HG02642 (cell line): Measurements from ENCODE around the gene HOXC5.
"Not testable (repeated sequence)": the region's sequence is repeated elsewhere in the genome, so short reads cannot be mapped to it uniquely, and the experiment has no call there.

Experiments
- ATAC-seq: cut with Tn5 transposase; IDR thresholded peaks from one replicate; pipeline ENCODE4 v1.9.1; 2021; ENCODE audit warnings: mild to moderate bottlenecking; ENCODE audit not compliant: unreplicated experiment, poor library complexity

The HOXC5 gene

GRCh38 chr12:54031480-54031879 is 1.4 kb upstream of the HOXC5 start:
- no peak for ATAC-seq

DNA sequence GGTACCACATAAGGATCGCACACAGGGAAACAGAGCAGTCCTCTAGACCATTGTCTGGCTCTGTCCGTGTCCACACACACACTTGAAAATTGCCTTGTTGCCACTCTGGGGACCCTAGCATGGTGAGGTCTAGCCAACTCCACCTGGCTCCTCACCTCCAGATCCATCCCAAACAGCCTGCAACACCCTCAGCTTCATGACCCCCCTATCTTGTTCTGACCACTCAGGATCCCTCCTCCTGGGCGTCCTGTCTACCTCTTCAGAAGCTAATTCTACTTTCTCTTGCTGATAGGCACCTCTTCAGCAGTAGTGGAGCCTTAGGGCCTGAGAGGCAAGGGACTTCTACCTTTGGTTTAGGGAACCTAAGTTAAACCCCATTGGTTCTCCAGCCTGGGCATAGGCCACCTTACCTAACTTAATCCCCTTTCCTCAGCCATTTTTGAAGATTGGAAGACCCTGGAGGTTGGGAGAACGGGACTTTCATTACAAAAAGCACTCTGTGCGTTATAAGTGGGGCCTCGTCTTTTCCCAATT is 697 bp upstream of the HOXC5 start:
- no peak for ATAC-seq

GRCh38 chr12:54033106-54033979 is 493 bp downstream of the HOXC5 start:
- ATAC-seq, result no peak

DNA sequence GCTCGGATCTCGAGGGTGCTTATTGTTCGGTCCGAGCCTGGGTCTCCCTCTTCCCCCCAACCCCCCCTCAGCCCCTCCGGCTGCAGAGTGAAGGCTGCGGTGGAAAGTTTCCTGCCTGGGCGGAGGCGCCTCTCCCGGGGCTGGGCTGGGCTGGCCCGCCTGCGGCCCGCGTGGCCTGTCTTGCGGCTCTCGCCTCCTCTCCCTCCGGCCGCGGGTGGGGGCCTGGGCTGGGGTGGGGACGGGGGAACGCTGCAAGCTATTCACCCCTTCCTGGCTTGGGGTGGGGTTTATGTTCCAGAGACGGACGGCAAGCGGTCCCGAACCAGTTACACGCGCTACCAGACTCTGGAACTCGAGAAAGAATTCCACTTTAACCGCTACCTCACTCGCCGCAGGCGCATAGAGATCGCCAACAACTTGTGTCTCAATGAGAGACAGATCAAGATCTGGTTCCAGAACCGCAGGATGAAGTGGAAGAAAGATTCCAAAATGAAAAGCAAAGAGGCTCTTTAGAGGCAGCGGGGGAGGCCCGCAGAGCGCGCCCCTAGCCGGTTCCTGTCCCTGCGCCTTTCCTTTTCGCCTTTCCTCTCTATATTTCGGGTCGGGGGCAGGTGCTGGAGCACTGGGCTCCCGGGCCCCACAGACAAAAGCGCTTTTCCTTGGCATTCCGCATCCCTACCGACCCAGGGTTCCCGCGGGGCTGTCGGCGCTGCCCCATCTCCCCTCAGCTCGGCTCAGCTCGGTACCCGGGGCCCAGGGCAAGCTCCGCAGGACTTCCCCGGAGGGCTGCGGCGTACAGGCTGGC is 1.3 kb downstream of the HOXC5 start:
- no peak for ATAC-seq

DNA sequence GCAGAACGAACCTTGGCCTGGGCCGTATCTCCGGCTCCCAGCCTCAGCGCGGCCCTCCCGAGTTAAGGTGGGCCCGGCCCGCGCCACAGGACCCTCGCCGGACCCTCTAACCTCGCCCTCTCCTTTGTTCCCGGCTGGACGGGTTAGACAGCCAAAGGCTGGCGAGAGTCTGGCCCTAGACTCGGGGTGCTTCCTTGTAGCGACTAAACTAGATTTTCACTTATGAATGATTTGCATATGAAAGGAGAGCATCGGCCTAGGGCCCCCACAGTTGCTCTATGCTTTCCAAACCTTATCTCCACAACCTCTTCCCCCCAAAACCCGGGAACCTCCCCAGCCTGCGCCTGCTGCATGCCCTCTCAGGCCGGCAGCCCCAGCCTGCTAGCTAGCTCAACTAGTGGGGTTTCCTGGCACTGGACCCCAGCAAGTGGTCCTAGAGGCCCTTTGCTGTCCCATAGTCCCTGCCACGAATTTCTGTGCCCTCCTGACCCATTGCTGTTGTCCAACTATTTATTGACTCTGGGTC is 2.0 kb downstream of the HOXC5 start:
- no peak for ATAC-seq

DNA sequence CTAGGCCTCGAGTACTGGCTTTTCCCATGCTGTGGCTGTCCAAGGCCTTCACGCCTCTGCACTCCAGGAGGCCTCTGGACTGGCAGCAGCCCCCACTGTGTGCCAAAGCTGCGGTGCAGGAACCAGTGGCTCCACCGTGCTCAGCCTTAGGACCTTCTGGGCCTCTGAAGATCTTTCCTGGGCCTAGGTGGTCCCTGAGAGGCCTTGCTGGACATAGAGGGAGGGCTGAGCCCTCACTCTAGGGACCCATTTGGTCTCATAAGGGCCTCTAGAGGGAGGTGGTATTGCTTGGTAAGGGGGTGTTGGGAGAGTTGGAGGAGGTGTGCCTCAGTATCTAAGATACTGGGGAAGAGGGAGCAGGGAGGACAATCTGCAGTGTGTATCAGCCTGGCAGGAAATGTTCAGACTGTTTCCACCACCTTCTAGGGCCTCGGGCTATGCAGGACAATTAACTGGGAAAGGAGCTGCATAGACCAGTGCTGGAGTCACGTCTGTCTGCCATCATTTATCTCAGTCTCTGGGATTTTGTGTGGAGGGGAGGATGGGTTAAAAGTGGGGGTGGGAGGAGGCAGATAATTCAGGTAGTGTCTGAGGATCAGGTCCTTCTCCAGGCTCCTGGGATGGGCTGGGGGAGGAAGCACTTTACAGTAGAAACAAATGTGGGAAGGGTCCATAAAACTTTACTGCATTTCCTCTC is 2.9 kb downstream of the HOXC5 start:
- ATAC-seq, result no peak

DNA sequence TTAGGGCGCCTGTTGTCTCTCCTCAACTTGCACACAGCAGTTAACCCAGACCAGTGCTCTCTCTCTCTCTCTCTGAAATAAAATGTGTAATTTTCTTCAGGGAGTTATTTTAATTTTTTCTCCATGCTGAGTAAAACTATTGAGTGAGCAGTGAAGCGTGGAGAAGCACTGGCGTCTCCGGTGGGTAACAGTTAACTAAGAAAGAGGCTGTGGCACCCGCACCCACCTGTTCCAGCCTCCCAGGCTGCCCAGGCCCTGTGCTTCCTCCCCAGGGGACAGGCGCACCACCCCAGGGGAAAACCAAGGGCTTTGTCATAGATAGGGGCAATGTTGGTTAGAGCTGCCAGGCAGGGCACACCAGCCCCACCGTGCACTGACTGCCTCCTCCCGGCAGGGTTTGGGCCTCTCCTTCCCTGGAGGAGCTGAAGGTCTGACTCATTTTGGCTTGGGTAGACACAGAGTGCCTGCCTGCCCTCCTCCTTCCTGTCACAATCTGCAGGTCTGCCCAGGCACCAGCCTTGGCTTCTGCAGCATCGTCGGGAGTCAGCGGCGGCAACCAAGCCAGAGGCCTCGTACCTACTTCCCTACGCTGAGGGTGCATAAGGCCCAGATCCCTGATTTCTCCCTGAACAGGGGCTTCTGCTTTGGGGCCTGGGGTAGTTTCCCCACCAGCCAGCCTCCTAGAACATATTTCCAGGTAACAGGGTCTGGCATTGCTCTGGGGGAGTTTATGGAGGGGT is 3.9 kb downstream of the HOXC5 start:
- no peak for ATAC-seq

DNA sequence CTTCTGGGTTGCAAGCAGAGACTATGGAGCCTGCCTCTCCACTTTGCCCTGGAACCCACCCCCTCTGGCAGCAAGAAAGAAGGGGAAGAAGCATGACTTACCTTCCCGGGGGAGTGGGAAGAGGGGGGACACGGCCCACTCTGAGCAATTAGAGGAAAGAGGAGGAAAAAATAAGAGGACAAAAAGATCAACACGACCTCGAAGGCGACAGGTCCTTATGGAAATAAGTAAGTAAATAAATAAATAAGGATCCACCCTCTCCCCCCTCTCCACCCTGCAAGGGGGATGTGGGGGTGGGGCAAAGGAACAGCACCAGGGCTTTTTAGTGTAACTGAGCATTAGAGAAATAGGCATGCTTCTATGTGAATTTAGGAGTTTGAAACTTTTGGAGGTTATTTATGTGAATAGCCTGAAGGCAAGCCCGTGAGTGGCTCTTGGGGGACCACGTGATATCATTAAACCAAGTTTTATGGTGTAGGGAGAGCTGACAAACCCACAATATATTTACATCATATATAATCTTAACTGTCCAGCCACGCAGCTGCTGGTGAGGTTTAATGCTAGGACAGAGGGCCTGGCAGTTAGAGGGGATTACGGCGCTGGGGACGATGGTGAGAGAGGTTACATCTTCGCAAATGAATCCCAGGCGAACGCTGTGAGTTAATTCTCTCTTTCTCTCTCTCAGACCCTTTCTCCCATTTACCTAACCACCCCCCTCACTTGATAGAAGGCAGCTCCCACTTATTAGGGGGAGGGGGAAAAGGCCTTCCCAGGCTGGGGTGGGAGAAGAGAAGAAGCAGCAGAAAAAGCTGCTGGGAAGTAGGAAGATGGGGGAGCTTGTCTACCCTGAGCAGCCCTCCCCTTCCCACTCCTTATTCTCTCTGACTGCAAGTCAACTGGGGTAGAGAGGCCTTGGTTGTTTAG is 4.8 kb downstream of the HOXC5 start:
- no peak for ATAC-seq

- no peak for ATAC-seq
These were observed 5.5 kb downstream of the HOXC5 start for GRCh38 chr12:54038284-54038870.

GRCh38 chr12:54038871-54039414 is 6.1 kb downstream of the HOXC5 start:
- no peak for ATAC-seq

DNA sequence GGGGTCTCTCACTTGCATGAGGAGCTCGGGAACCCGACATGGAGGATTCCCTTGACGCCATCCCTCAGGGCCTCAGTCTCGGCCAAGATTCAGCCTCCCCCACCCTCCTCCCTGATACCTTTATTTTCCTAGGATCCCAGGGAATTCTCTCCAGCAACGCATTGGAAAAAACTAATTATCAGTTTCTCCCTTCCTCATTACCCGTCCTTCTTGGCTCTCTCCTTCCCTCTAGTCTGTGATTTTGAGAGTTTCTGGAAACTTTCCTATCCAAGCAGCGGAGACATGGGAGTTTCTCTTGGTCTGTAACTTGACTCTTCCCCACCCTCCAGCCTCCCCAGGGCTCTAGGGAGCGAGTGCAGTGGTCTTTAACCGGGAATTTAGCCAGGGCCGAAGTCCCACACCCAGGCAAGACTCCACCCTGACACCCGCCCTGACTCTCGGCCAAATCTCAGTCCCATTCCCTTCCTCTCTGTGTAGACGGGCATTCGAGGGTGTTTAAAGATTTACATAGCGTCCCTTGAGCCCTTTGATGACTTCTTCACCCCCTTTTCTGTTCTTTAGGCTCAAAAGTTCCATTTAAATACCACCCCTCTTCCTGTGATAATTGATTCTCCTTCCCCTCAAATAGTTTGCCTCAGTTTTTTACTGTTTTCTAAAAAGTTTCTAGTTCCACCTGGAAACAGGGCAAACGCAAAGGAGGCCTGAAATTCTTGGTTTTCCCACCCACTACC is 6.7 kb downstream of the HOXC5 start:
- ATAC-seq, result no peak

DNA sequence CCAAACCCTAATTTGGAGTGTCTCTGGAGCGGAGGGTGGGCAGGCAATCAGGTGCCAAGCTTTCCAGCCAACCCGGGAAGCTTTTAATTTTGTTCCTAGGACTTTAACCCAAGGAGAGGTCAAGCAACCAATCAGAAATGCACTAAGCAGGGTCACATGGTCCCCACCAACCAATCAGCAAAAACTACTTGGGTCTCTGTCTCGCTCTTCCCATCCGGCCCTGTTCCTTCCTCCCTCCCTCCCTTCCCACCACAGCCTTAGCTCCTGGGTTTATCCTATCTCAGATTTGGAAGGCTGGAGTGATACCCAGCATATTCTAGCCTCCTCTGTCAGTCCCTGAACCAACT is 7.3 kb downstream of the HOXC5 start:
- ATAC-seq, result no peak

DNA sequence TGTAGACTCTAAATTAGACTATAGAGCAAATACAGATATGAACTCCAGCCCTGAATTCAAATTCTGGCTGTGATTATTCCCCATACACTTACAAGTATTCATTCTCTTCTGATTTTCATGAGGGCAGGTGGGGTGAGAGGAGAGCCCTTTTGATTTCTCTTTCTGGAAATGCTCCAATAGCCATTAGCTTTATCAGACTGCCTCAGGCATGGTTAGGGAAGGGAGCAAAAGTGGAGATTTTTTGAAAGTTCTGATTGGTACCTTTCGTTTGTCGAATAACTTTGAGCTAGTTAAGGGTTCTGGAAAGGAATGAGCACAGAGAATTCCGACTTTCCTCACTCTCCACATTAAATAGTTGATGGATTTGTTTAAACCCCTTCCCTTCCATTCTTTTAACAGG is 7.8 kb downstream of the HOXC5 start:
- ATAC-seq, result no peak

DNA sequence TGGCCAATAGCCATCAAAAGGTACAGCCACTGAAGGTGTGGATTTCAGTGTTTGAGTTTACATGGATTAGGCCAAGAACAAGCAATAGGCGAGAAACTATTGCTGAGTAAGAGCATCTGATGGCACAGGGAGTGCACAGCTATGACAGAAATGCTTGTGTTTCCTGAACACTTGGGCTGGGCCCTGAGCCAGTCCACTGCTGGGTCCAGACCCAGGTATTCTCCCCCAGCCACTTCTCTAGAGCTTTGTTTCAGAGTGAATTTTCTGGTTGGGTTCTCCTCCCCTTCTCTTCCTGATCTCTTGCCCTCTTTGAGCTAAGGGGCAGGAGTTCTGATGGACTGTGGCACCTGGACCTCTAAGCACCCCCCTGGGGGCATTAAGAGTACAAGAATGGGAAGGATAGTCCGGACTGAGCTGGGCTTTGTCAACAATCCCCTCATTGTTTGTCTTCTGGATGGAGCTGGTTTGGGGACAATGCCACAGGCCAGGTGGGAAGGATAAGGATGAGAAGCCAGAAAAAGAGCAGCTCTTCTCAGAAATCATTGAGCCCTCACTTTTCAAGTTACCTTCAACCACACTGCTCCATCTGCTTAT is 8.3 kb downstream of the HOXC5 start:
- ATAC-seq, result no peak

DNA sequence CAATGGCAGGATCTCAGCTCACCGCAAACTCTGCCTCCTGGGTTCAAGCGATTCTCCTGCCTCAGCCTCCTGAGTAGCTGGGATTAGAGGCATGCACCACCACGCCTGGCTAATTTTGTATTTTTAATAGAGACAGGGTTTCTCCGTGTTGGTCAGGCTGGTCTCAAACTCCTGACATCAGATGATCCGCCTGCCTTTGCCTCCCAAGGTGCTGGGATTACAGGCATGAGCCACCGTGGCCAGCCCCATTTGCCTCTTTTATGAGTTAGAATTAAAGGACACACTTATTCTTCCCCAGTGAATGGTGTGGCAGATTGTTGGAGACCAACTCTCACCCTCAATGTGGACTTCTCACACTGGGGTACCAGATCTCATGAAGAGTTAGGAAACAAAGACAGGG is 9.2 kb downstream of the HOXC5 start:
- ATAC-seq, result not testable (repeated sequence)

GRCh38 chr12:54042970-54043853 is 10.4 kb downstream of the HOXC5 start:
- ATAC-seq, result no peak
